ENCODE measurements around the gene PPP4R4. TPM values are rescaled to one million over a fixed set of nuclear protein-coding genes. Genes with fewer than 3 reads are reported as not detected.

The PPP4R4 gene
- total RNA-seq, 2 donors from 2014 or later = 4.6 to 8.4 TPM

- Mint-ChIP-seq H3K36me3 (ENCODE audit: low read depth) (no peaks in the 10 kb centered on the region), H3K4me3 (no peak overlapping the region), H3K27ac (no peak overlapping the region), H3K4me1 (peaks cover 5% of the 10 kb centered on the region), H3K9me3 (peaks cover 4% of the 10 kb centered on the region), H3K27me3 (ENCODE audit: insufficient read depth) (peaks cover 3% of the 10 kb centered on the region)
- no peaks in the 10 kb centered on the region for H3K36me3 ChIP-seq (ENCODE audit: control insufficient read depth, insufficient read depth, low read length)
- H3K27me3 ChIP-seq (ENCODE audit: control insufficient read depth, insufficient read depth, low read length, poor library complexity, severe bottlenecking) = no peaks in the 10 kb centered on the region
- 91 to 95% methylated on average over 15 of the region's 15 CpGs for WGBS, 2 experiments (ENCODE audit: insufficient coverage in 1 of 2, insufficient read length in 1 of 2)
- no peaks in the 10 kb centered on the region for H3K4me1 ChIP-seq (ENCODE audit: control insufficient read depth, insufficient read depth, low read length)
- H3K4me3 ChIP-seq (ENCODE audit: low read length) = no peak overlapping the region
- H3K9ac ChIP-seq (ENCODE audit: extremely low read depth, low read length, poor library complexity, severe bottlenecking) = no peak overlapping the region
- TF ChIP-seq, protein P1, sequence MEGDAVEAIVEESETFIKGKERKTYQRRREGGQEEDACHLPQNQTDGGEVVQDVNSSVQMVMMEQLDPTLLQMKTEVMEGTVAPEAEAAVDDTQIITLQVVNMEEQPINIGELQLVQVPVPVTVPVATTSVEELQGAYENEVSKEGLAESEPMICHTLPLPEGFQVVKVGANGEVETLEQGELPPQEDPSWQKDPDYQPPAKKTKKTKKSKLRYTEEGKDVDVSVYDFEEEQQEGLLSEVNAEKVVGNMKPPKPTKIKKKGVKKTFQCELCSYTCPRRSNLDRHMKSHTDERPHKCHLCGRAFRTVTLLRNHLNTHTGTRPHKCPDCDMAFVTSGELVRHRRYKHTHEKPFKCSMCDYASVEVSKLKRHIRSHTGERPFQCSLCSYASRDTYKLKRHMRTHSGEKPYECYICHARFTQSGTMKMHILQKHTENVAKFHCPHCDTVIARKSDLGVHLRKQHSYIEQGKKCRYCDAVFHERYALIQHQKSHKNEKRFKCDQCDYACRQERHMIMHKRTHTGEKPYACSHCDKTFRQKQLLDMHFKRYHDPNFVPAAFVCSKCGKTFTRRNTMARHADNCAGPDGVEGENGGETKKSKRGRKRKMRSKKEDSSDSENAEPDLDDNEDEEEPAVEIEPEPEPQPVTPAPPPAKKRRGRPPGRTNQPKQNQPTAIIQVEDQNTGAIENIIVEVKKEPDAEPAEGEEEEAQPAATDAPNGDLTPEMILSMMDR (conservative IDR thresholded peaks at IDR 0.05) = no peak
- H3K27ac ChIP-seq (ENCODE audit: low read depth, low read length) = no peak overlapping the region
- DNase-seq = no peak
- no peaks in the 10 kb centered on the region for H3K9me3 ChIP-seq (ENCODE audit: control insufficient read depth, low read length)
These were observed 124.0 kb downstream of the PPP4R4 start for GRCh38 chr14:94298130-94298529.

DNA sequence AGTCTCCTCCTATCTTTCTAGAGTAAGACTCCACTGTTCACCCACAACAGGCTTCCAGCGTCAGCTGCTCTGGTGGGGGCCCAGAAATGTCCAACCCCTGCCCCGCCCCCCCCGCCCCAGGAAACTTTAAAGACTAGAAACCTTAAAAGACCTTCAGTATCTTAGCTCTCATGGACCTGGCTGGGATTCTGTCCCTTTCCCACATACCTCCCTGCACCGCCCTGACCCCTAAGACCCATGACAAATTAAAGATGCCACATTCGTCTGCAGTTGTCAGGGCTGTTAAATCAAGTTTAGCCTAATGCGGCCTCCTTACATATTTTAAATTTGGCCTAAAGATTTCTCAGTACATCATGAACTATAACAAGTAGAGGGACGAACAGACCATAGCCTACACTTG lies 129.0 kb downstream of the PPP4R4 start:
- H3K27ac ChIP-seq (ENCODE audit: low read depth, low read length) = no peak overlapping the region
- Mint-ChIP-seq H3K36me3 (ENCODE audit: low read depth) (no peaks in the 10 kb centered on the region), H3K27ac (no peak overlapping the region), H3K27me3 (ENCODE audit: insufficient read depth) (peaks cover 9% of the 10 kb centered on the region), H3K4me1 (peaks cover 4% of the 10 kb centered on the region), H3K9me3 (peaks cover 6% of the 10 kb centered on the region), H3K4me3 (no peak overlapping the region)
- no peak overlapping the region for H3K9ac ChIP-seq (ENCODE audit: extremely low read depth, low read length, poor library complexity, severe bottlenecking)
- peaks cover 7% of the 10 kb centered on the region for H3K9me3 ChIP-seq (ENCODE audit: control insufficient read depth, low read length)
- H3K4me3 ChIP-seq (ENCODE audit: low read length) = no peak overlapping the region
- H3K27me3 ChIP-seq (ENCODE audit: control insufficient read depth, insufficient read depth, low read length, poor library complexity, severe bottlenecking) = no peaks in the 10 kb centered on the region
- DNase-seq = no peak
- no peaks in the 10 kb centered on the region for H3K4me1 ChIP-seq (ENCODE audit: control insufficient read depth, insufficient read depth, low read length)
- 83 to 89% methylated on average over 4 to 5 of the region's 7 CpGs for WGBS, 2 experiments (ENCODE audit: insufficient coverage in 1 of 2, insufficient read length in 1 of 2)
- TF ChIP-seq, protein P1 (conservative IDR thresholded peaks at IDR 0.05) = no peak
- H3K36me3 ChIP-seq (ENCODE audit: control insufficient read depth, insufficient read depth, low read length) = no peaks in the 10 kb centered on the region

DNA sequence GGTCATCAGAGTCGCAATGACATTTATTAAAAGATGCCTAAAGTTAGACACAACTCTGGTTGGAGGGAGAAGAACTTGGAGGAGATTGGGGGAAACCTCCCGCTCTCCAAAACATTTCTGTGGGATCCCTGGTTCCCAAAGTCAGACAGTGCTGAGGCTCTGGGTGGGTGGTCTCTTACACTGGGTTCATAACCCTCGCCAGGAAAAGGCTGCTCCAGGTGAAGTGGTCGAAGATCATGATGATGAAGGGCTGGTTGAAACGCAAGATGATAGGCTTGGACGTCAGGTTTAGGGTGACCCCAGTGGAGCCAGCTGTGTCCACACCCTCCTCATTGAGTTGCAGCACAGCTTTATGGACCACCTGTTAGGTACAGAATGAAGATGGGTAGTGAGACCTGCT lies 130.1 kb downstream of the PPP4R4 start:
- Histone ChIP-seq H3K9ac (ENCODE audit: extremely low read depth, low read length, poor library complexity, severe bottlenecking) (no peak overlapping the region), H3K27ac (ENCODE audit: low read depth, low read length) (no peak overlapping the region), H3K36me3 (ENCODE audit: control insufficient read depth, insufficient read depth, low read length) (no peaks in the 10 kb centered on the region), H3K4me3 (ENCODE audit: low read length) (no peak overlapping the region), H3K9me3 (ENCODE audit: control insufficient read depth, low read length) (peaks cover 7% of the 10 kb centered on the region), H3K27me3 (ENCODE audit: control insufficient read depth, insufficient read depth, low read length, poor library complexity, severe bottlenecking) (no peaks in the 10 kb centered on the region), H3K4me1 (ENCODE audit: control insufficient read depth, insufficient read depth, low read length) (no peaks in the 10 kb centered on the region)
- no peak for DNase-seq
- Mint-ChIP-seq H3K4me1 (no peaks in the 10 kb centered on the region), H3K27me3 (ENCODE audit: insufficient read depth) (peaks cover 9% of the 10 kb centered on the region), H3K4me3 (no peak overlapping the region), H3K9me3 (peaks cover 6% of the 10 kb centered on the region), H3K27ac (no peak overlapping the region), H3K36me3 (ENCODE audit: low read depth) (no peaks in the 10 kb centered on the region)
- WGBS, 2 experiments (ENCODE audit: insufficient coverage in 1 of 2, insufficient read length in 1 of 2) = 89 to 91% methylated on average over 4 to 5 of the region's 6 CpGs
- TF ChIP-seq, protein P1 (conservative IDR thresholded peaks at IDR 0.05) = no peak

Data from endodermal cell (in vitro differentiated cells).